ENCODE measurements around the gene HAGH.

Gene HAGH

DNA sequence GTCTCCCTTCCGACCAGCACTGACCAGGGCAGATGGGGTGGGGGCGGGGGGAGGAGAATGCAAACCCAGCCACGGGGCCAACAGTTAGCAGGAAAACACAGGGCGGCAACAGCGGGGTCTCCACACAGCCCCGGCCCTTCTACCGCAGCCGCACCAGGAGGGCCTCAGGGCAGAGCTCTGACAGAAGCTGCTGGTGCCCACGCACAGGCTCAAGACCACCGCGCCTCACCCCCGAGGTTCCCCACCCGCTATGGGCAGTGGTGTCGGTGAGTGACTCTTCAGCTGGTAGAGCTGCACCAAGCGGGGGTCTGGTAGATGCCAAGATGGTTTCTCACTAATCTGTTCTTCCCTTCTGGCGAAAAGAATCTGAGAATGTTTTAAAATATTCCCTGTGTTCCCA, 16.1 kb downstream of the HAGH start:
- TF ChIP-seq, protein P1, sequence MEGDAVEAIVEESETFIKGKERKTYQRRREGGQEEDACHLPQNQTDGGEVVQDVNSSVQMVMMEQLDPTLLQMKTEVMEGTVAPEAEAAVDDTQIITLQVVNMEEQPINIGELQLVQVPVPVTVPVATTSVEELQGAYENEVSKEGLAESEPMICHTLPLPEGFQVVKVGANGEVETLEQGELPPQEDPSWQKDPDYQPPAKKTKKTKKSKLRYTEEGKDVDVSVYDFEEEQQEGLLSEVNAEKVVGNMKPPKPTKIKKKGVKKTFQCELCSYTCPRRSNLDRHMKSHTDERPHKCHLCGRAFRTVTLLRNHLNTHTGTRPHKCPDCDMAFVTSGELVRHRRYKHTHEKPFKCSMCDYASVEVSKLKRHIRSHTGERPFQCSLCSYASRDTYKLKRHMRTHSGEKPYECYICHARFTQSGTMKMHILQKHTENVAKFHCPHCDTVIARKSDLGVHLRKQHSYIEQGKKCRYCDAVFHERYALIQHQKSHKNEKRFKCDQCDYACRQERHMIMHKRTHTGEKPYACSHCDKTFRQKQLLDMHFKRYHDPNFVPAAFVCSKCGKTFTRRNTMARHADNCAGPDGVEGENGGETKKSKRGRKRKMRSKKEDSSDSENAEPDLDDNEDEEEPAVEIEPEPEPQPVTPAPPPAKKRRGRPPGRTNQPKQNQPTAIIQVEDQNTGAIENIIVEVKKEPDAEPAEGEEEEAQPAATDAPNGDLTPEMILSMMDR (IDR thresholded peaks at IDR 0.05) = no peak
- Histone ChIP-seq H3K27ac (no peak overlapping the region), H3K4me3 (ENCODE audit: low read depth, low read length) (no peak overlapping the region)

DNA sequence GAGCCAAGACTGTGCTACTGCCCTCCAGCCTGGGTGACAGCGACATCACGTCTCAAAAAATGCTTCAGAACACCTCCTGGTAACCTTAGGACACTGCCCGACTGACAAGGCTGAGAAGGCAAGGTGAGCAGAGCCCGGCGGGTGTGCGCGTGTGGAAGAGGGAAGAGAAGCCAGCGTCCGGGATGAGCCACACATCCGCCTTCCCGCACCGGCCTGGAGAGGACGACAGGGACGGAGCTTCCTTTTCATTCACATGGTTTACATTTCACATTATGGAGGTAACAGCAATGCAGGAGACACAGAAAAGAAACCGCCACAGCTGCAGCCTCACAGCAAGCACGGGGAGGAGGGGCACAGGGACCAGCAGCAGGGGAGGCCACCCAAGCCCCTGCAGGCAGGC, 16.5 kb downstream of the HAGH start:
- Histone ChIP-seq H3K36me3 (ENCODE audit: control insufficient read depth, insufficient read depth, low read length) (no peaks in the 10 kb centered on the region), H3K4me3 (ENCODE audit: low read depth, low read length) (no peak overlapping the region), H3K27ac (no peak overlapping the region), H3K9ac (no peak overlapping the region), H3K9me3 (ENCODE audit: control insufficient read depth, low read length) (no peaks in the 10 kb centered on the region), H3K4me2 (ENCODE audit: low read length) (no peak overlapping the region), H3K4me1 (no peaks in the 10 kb centered on the region), H3K79me2 (peaks cover 16% of the 10 kb centered on the region), H2AFZ (no peak overlapping the region), H3K27me3 (ENCODE audit: control insufficient read depth, insufficient read depth, low read length) (no peaks in the 10 kb centered on the region)
- TF ChIP-seq, protein P1 (IDR thresholded peaks at IDR 0.05) = no peak

More for the DNA sequence above, 16.1 kb downstream of the HAGH start:
- H3K27me3 ChIP-seq (ENCODE audit: control insufficient read depth, insufficient read depth, low read length) = no peaks in the 10 kb centered on the region
- H3K9ac ChIP-seq = no peak overlapping the region
- peaks cover 16% of the 10 kb centered on the region for H3K79me2 ChIP-seq
- H3K4me2 ChIP-seq (ENCODE audit: low read length) = no peak overlapping the region
- no peaks in the 10 kb centered on the region for H3K4me1 ChIP-seq
- H2AFZ ChIP-seq = no peak overlapping the region
- H3K36me3 ChIP-seq (ENCODE audit: control insufficient read depth, insufficient read depth, low read length) = no peaks in the 10 kb centered on the region
- H3K9me3 ChIP-seq (ENCODE audit: control insufficient read depth, low read length) = no peaks in the 10 kb centered on the region

DNA sequence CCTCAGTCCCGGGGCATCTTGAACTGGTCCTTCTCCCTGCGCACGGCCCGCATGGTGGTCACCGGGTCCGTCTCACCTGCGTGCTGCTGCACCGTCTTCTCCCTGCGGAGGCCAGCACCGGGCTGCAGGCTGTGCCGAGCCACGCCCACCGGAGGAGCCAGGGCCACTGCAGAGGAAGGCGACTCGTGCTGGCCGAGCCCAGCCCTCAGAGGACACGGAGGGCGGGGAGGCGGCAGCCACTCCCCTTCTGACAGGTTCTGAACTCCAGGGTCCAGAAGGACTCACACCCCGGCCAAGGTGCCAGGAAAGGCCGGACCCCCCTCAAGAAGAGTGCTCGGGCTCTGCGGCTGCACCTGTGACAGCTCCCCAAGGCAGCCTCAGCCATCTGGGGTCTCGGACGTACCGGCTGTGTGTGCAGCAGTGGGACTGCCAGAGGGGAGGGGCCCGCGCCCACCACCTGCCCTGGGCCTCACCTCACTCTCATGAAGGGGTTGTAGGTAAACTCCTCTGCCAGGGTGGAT, 17.3 kb downstream of the HAGH start:
- TF ChIP-seq, protein P1 (IDR thresholded peaks at IDR 0.05) = no peak
- Histone ChIP-seq H3K9me3 (ENCODE audit: control insufficient read depth, low read length) (no peaks in the 10 kb centered on the region), H3K79me2 (peaks cover 16% of the 10 kb centered on the region), H3K27me3 (ENCODE audit: control insufficient read depth, insufficient read depth, low read length) (no peaks in the 10 kb centered on the region), H3K27ac (no peak overlapping the region), H3K4me3 (ENCODE audit: low read depth, low read length) (no peak overlapping the region), H3K36me3 (ENCODE audit: control insufficient read depth, insufficient read depth, low read length) (no peaks in the 10 kb centered on the region), H3K4me2 (ENCODE audit: low read length) (no peak overlapping the region), H2AFZ (no peak overlapping the region), H3K4me1 (no peaks in the 10 kb centered on the region), H3K9ac (no peak overlapping the region)

DNA sequence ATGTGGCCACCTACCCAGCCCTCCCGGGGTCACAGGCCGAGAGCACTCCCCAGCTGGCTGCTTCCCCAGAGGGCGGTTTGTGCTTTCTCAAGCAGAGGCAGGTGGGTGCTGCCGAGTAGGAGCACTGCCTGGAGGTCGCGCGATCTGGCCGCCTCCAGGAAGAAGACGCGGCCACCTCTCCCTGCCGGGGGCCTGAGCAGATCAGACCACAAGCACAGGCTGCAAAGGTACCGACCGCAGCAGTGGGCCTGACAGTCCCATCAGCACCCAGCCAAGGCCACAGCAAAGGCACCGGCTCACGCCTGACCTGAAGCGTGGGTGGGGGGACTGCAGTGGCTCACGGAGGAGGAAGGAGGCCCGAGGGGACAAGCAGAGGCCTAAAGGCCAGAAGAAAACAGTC, 17.9 kb downstream of the HAGH start:
- Histone ChIP-seq H3K9me3 (ENCODE audit: control insufficient read depth, low read length) (no peaks in the 10 kb centered on the region), H3K9ac (no peak overlapping the region), H3K4me3 (ENCODE audit: low read depth, low read length) (no peak overlapping the region), H2AFZ (no peak overlapping the region), H3K27me3 (ENCODE audit: control insufficient read depth, insufficient read depth, low read length) (no peaks in the 10 kb centered on the region), H3K4me2 (ENCODE audit: low read length) (no peak overlapping the region), H3K27ac (no peak overlapping the region), H3K79me2 (peaks cover 16% of the 10 kb centered on the region), H3K36me3 (ENCODE audit: control insufficient read depth, insufficient read depth, low read length) (no peaks in the 10 kb centered on the region), H3K4me1 (no peaks in the 10 kb centered on the region)
- TF ChIP-seq, protein P1 (IDR thresholded peaks at IDR 0.05) = no peak

DNA sequence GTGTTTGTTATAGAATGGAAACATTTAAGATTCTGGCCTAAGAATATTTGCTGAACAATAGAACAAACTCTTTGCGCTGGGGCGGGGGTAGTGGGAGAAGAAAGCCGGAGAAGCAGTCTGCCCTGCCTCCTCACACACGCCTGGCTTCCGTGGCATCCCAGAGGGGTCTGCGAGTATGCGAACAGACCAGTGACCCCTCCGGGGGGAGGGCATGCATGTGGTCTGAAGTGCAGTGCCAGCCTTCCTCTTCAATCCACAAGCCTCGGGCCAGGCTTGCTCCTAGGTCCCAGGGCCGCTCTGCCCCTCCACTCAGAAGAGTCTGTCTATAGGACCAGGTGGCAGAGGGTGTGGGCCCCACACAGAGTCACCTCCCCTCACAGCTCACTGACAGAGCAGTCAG, 19.0 kb downstream of the HAGH start:
- Histone ChIP-seq H3K36me3 (ENCODE audit: control insufficient read depth, insufficient read depth, low read length) (no peaks in the 10 kb centered on the region), H2AFZ (no peak overlapping the region), H3K4me3 (ENCODE audit: low read depth, low read length) (no peak overlapping the region), H3K4me1 (no peaks in the 10 kb centered on the region), H3K9ac (no peak overlapping the region), H3K9me3 (ENCODE audit: control insufficient read depth, low read length) (no peaks in the 10 kb centered on the region), H3K27me3 (ENCODE audit: control insufficient read depth, insufficient read depth, low read length) (no peaks in the 10 kb centered on the region), H3K27ac (no peak overlapping the region), H3K79me2 (peaks cover 16% of the 10 kb centered on the region), H3K4me2 (ENCODE audit: low read length) (no peak overlapping the region)
- TF ChIP-seq, protein P1 (IDR thresholded peaks at IDR 0.05) = no peak
